Vagina (tissue), 2 donors: ENCODE results near the gene EEF2K.

Experiments used
- CTCF ChIP-seq, 3 experiments: fragments of 450-650 bp in 2 of 3; fragments of 200-600 bp in 1 of 3; sonication (generic) in 1 of 3; IDR thresholded peaks; one replicate each; pipeline ENCODE4 v1.5.1; 2017 to 2019; ENCODE audit warnings: antibody characterized with exemption in 3 of 3, mild to moderate bottlenecking in 2 of 3, moderate library complexity in 2 of 3
- POLR2A ChIP-seq, 2 donors: fragments of 450-650 bp; IDR thresholded peaks; one replicate each; pipeline ENCODE4 v1.6.1; 2017; ENCODE audit warnings: antibody characterized with exemption in 2 of 2, mild to moderate bottlenecking in 2 of 2, moderate library complexity in 2 of 2
- POLR2AphosphoS5 ChIP-seq, 2 donors: sonication (generic); formaldehyde crosslinking; IDR thresholded peaks; one replicate each; pipeline ENCODE4 v1.9.0; 2017; ENCODE audit warnings: antibody characterized with exemption in 2 of 2, mild to moderate bottlenecking in 2 of 2, low read depth in 1 of 2; ENCODE audit not compliant: insufficient read depth in 1 of 2

DNA sequence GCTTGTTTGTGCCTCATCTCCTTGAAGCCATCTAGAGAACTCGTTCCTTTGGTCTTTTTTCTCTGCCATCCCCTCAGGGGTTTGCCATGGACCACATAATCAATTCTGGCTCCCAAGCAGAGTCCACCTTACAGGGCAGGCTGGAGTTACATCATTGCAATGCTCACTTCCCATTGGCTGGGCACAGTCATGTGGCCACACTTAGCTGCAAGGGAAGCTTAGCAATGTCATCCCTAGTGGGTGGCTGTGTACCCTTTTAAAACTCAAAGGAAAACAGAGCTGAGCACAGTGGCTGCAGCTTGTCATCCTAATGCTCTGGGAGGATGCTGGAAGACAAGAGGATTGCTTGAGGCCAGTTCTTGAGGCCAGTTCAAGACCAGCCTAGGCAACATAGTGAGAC is 49.3 kb downstream of the EEF2K start:
- no peak for TF ChIP-seq CTCF (IDR thresholded peaks at IDR 0.05)
- no peak for TF ChIP-seq POLR2A (IDR thresholded peaks at IDR 0.05)
- no peak for TF ChIP-seq POLR2AphosphoS5 (IDR thresholded peaks at IDR 0.05; ENCODE audit: insufficient read depth in 1 of 2, low read depth in 1 of 2)
